Measurements from ENCODE around the gene CHRNB1.

- TF ChIP-seq POLR2A (IDR thresholded peaks at IDR 0.05; ENCODE audit: low read depth, low read length) (no peak), POLR2AphosphoS5 (IDR thresholded peaks at IDR 0.05; ENCODE audit: low read depth, low read length) (no peak), TAF1 (IDR thresholded peaks at IDR 0.05; ENCODE audit: borderline replicate concordance, low read depth, low read length) (no peak)
These were observed 26.9 kb downstream of the CHRNB1 start for GRCh38 chr17:7471729-7472128.
